ENCODE results near the gene RNF8. TPM values are rescaled to one million over a fixed set of nuclear protein-coding genes. Genes with fewer than 3 reads are reported as not detected.
A peak's percentile ranks its signal among the peaks of the same experiment; 100 is the strongest.
"Not testable (repeated sequence)": the region's sequence is repeated elsewhere in the genome, so short reads cannot be mapped to it uniquely, and the experiment has no call there.

Gene RNF8
- total RNA-seq, 1 donor, result 16.6 TPM

DNA sequence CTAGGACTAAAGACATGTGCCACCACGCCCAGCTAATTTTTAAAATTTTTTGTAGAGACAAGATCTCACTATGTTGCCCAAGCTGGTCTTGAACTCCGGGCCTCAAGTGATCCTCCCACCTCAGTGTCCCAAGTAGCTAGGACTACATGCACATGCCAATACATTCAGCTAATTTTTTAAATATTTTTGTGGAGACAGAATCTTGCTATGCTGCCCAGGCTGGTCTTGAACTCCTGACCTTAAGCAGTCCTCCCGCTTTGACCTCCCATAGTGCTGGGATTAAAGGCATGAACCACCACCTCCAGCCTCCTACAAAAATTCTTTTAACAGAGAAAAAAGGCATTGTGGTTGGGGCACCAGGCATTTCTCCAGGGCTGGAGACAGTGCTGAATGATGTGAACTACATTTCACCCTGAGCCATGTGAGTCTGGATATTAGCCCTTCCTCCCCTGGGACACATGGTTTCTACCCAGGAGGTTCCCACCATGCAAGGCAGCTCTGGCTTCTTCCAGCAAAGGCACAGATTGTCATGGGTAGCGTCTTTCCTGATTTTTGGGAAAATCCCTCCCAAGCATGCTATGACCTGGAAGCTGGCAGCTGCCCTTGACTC is 42.9 kb downstream of the RNF8 start:
- peak overlapping the region; percentile 5 for H3K27ac ChIP-seq (ENCODE audit: low read depth, low read length)
- H3K4me3 ChIP-seq (ENCODE audit: insufficient read depth, low read length), result no peak overlapping the region
- no peak overlapping the region for H2AFZ ChIP-seq (ENCODE audit: low read length)
- H3K9me3 ChIP-seq (ENCODE audit: low read depth, low read length), result no peaks in the 10 kb centered on the region
- H4K20me1 ChIP-seq (ENCODE audit: insufficient read depth, low read length), result peaks cover 2% of the 10 kb centered on the region
- peaks cover 9% of the 10 kb centered on the region for H3K4me1 ChIP-seq (ENCODE audit: insufficient read depth, low read length)
- TF ChIP-seq, protein P1, sequence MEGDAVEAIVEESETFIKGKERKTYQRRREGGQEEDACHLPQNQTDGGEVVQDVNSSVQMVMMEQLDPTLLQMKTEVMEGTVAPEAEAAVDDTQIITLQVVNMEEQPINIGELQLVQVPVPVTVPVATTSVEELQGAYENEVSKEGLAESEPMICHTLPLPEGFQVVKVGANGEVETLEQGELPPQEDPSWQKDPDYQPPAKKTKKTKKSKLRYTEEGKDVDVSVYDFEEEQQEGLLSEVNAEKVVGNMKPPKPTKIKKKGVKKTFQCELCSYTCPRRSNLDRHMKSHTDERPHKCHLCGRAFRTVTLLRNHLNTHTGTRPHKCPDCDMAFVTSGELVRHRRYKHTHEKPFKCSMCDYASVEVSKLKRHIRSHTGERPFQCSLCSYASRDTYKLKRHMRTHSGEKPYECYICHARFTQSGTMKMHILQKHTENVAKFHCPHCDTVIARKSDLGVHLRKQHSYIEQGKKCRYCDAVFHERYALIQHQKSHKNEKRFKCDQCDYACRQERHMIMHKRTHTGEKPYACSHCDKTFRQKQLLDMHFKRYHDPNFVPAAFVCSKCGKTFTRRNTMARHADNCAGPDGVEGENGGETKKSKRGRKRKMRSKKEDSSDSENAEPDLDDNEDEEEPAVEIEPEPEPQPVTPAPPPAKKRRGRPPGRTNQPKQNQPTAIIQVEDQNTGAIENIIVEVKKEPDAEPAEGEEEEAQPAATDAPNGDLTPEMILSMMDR (IDR thresholded peaks at IDR 0.05; ENCODE audit: extremely low read depth, low read depth, low read length), result no peak
- DNase-seq (ENCODE audit: insufficient read length, low spot score, missing footprints), result peak; percentile 77
- no peaks in the 10 kb centered on the region for H3K79me2 ChIP-seq (ENCODE audit: insufficient read depth, low read length)
- peaks cover 9% of the 10 kb centered on the region for H3K27me3 ChIP-seq (ENCODE audit: insufficient read depth, low read length)
- peaks cover 8% of the 10 kb centered on the region for H3K36me3 ChIP-seq (ENCODE audit: insufficient read depth, low read length)
- no peak overlapping the region for H3K4me2 ChIP-seq (ENCODE audit: insufficient read depth, low read length)

DNA sequence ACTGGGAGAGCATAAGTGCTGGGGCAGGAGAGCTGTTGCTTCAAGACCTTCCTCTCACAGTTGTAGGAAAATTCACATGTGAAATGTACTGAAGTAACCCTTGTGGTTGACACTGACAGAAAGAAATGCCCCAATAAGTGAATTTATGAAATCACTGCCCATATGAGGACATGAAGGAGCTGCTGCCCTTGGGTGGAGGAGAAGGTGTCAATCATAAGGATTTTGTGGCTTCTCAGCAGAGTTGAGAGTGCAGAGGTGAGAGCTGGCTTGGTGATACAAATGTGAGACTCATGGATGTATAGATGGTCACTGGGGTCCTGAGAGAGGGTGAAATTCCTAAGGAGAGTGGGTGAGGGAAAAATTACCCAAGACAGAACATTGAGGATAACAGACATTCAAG is 45.3 kb downstream of the RNF8 start:
- H3K9me3 ChIP-seq (ENCODE audit: low read depth, low read length), result no peaks in the 10 kb centered on the region
- DNase-seq (ENCODE audit: insufficient read length, low spot score, missing footprints), result no peak
- TF ChIP-seq, protein P1 (IDR thresholded peaks at IDR 0.05; ENCODE audit: extremely low read depth, low read depth, low read length), result no peak
- H3K4me1 ChIP-seq (ENCODE audit: insufficient read depth, low read length), result peaks cover 9% of the 10 kb centered on the region
- no peak overlapping the region for H2AFZ ChIP-seq (ENCODE audit: low read length)
- H3K36me3 ChIP-seq (ENCODE audit: insufficient read depth, low read length), result no peaks in the 10 kb centered on the region
- H4K20me1 ChIP-seq (ENCODE audit: insufficient read depth, low read length), result peaks cover 2% of the 10 kb centered on the region
- H3K79me2 ChIP-seq (ENCODE audit: insufficient read depth, low read length), result no peaks in the 10 kb centered on the region
- no peak overlapping the region for H3K4me3 ChIP-seq (ENCODE audit: insufficient read depth, low read length)
- no peak overlapping the region for H3K4me2 ChIP-seq (ENCODE audit: insufficient read depth, low read length)
- no peak overlapping the region for H3K27ac ChIP-seq (ENCODE audit: low read depth, low read length)
- peaks cover 9% of the 10 kb centered on the region for H3K27me3 ChIP-seq (ENCODE audit: insufficient read depth, low read length)

DNA sequence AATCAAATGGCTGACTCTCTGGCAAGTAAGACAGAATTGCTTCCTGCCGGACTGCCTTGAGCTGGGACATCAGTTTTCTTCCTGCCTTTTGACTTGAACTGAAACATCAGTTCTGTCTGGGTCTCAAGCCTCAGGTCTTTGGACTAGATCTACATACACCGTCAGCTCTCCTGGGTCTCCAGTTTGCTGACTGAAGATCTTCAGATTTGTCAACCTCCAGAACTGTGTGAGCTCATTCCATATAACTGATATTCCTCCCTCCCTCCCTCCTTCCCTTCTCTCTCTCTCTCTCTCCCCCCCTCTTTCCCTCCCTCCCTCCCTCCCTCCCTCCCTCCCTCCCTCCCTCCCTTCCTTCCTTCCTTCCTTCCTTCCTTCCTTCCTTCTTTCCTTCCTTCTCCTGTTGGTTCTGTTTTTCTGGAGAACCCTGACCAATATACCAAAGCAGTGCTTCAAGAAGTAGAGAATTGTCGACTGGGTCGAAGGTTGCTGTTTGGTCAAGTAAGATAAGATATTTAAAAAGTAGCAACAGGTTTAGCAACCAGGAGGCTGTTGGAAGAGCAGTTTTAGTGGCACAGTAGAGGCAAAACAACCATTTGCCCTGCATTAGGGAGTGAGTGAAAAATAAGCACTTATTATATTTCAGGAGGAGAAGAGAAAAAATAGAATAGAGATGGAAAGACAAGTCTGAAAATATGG is 46.2 kb downstream of the RNF8 start:
- Histone ChIP-seq H4K20me1 (ENCODE audit: insufficient read depth, low read length) (peaks cover 2% of the 10 kb centered on the region), H3K36me3 (ENCODE audit: insufficient read depth, low read length) (no peaks in the 10 kb centered on the region), H3K79me2 (ENCODE audit: insufficient read depth, low read length) (no peaks in the 10 kb centered on the region), H3K4me1 (ENCODE audit: insufficient read depth, low read length) (peaks cover 9% of the 10 kb centered on the region), H3K9me3 (ENCODE audit: low read depth, low read length) (no peaks in the 10 kb centered on the region), H3K4me2 (ENCODE audit: insufficient read depth, low read length) (no peak overlapping the region), H2AFZ (ENCODE audit: low read length) (no peak overlapping the region), H3K4me3 (ENCODE audit: insufficient read depth, low read length) (no peak overlapping the region), H3K27ac (ENCODE audit: low read depth, low read length) (no peak overlapping the region), H3K27me3 (ENCODE audit: insufficient read depth, low read length) (peaks cover 9% of the 10 kb centered on the region)
- TF ChIP-seq, protein P1 (IDR thresholded peaks at IDR 0.05; ENCODE audit: extremely low read depth, low read depth, low read length), result no peak
- DNase-seq (ENCODE audit: insufficient read length, low spot score, missing footprints), result no peak

DNA sequence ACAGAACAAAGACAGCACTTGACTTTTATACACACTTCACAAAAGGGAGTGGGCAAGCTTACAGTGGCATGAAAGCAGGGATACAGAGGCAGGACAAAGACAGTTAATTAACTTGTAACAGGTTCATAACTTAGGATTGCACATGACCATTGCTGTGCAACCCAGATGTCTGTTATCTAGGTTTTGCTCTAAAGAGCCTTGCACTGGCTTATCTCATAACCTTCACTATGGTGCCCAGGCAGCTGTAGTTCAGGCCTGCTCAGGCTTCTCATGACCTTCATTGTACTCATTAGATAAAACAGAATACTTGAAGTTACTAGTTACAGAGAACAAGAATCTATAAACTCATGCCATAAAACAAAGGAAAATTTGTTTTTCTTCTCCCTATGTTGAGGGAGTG is 47.9 kb downstream of the RNF8 start:
- not testable (repeated sequence) for H4K20me1 ChIP-seq (ENCODE audit: insufficient read depth, low read length); H2AFZ ChIP-seq (ENCODE audit: low read length); H3K27ac ChIP-seq (ENCODE audit: low read depth, low read length); H3K79me2 ChIP-seq (ENCODE audit: insufficient read depth, low read length); H3K4me3 ChIP-seq (ENCODE audit: insufficient read depth, low read length); H3K36me3 ChIP-seq (ENCODE audit: insufficient read depth, low read length); H3K9me3 ChIP-seq (ENCODE audit: low read depth, low read length); H3K4me1 ChIP-seq (ENCODE audit: insufficient read depth, low read length); H3K4me2 ChIP-seq (ENCODE audit: insufficient read depth, low read length); DNase-seq (ENCODE audit: insufficient read length, low spot score, missing footprints)
- peaks cover 13% of the 10 kb centered on the region for H3K27me3 ChIP-seq (ENCODE audit: insufficient read depth, low read length)

Data from osteoblast (primary cell).